ENCODE results near the gene DSPP. TPM values are rescaled to one million over a fixed set of nuclear protein-coding genes. Genes with fewer than 3 reads are reported as not detected.

Gene DSPP
- total RNA-seq, 1 donor from 2014 or later, result not detected

DNA sequence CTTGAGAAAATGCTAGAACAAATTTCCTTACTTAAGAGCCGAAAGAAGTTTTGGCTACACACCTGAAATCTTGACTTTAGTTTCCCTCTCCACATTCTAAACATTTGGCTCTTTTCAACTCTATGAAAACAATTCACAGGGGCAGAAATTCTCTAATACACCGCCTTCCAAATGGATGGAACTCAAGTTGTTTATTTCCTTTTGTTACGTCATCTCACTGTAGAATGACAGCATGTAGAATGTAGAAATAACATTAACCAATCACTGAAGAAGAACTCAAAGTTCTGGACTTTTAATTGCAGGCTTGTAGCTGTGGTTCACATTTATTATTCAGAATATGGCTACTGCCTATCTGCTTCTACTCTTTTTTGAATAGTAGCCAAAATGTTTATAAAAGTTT is 43.6 kb downstream of the DSPP start:
- Histone ChIP-seq H3K4me3 (no peak overlapping the region), H3K27me3 (no peaks in the 10 kb centered on the region), H3K36me3 (no peaks in the 10 kb centered on the region), H3K27ac (no peak overlapping the region), H3K9me3 (no peaks in the 10 kb centered on the region), H3K4me1 (no peaks in the 10 kb centered on the region)
- DNase-seq (no peak), ATAC-seq (no peak)
- intact Hi-C loops (cut with DNase I), result no loop called here
- TF ChIP-seq, protein P1, sequence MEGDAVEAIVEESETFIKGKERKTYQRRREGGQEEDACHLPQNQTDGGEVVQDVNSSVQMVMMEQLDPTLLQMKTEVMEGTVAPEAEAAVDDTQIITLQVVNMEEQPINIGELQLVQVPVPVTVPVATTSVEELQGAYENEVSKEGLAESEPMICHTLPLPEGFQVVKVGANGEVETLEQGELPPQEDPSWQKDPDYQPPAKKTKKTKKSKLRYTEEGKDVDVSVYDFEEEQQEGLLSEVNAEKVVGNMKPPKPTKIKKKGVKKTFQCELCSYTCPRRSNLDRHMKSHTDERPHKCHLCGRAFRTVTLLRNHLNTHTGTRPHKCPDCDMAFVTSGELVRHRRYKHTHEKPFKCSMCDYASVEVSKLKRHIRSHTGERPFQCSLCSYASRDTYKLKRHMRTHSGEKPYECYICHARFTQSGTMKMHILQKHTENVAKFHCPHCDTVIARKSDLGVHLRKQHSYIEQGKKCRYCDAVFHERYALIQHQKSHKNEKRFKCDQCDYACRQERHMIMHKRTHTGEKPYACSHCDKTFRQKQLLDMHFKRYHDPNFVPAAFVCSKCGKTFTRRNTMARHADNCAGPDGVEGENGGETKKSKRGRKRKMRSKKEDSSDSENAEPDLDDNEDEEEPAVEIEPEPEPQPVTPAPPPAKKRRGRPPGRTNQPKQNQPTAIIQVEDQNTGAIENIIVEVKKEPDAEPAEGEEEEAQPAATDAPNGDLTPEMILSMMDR (IDR thresholded peaks at IDR 0.05), result no peak

GRCh38 chr4:87654487-87655044 is 46.2 kb downstream of the DSPP start:
- intact Hi-C loops (cut with DNase I), result no loop called here

DNA sequence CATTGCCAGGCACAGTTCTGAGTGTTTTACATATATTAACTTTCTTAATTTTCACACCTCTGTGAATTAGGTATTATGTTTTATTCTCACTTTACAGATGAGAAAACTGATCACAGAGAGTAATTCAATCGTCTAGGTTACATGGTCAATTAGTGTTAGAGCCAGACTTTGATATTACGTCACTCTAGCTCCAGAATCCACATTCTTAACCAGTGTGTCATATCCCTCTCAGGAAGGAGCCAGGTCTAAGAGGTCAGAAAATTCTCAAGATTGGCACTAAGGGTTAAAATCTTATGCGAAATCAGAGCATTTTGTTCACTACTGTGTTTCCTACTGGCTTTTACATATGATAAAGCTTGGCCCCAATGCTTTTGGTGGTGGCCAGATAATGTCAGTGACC is 49.2 kb downstream of the DSPP start:
- intact Hi-C loops (cut with DNase I), result no loop called here
- no peaks in the 10 kb centered on the region for H3K9me3 ChIP-seq
- H3K27ac ChIP-seq, result no peak overlapping the region
- no peaks in the 10 kb centered on the region for H3K4me1 ChIP-seq
- DNase-seq (no peak), ATAC-seq (no peak)
- H3K27me3 ChIP-seq, result no peaks in the 10 kb centered on the region
- TF ChIP-seq, protein P1 (IDR thresholded peaks at IDR 0.05), result no peak
- no peak overlapping the region for H3K4me3 ChIP-seq
- no peaks in the 10 kb centered on the region for H3K36me3 ChIP-seq

More at GRCh38 chr4:87654487-87655044, 46.2 kb downstream of the DSPP start:
- no peaks in the 10 kb centered on the region for H3K9me3 ChIP-seq
- DNase-seq, result no peak
- H3K4me1 ChIP-seq, result no peaks in the 10 kb centered on the region
- no peaks in the 10 kb centered on the region for H3K27me3 ChIP-seq
- H3K27ac ChIP-seq, result no peak overlapping the region
- no peak for ATAC-seq
- H3K4me3 ChIP-seq, result no peak overlapping the region
- no peaks in the 10 kb centered on the region for H3K36me3 ChIP-seq
- TF ChIP-seq, protein P1 (IDR thresholded peaks at IDR 0.05), result no peak

- TF ChIP-seq, protein P1 (IDR thresholded peaks at IDR 0.05), result no peak
- Histone ChIP-seq H3K27ac (no peak overlapping the region), H3K4me1 (no peaks in the 10 kb centered on the region), H3K9me3 (no peaks in the 10 kb centered on the region), H3K27me3 (no peaks in the 10 kb centered on the region), H3K4me3 (no peak overlapping the region), H3K36me3 (no peaks in the 10 kb centered on the region)
- ATAC-seq (no peak), DNase-seq (no peak)
- intact Hi-C loops (cut with DNase I), result no loop called here
These were observed 51.1 kb downstream of the DSPP start for GRCh38 chr4:87659247-87659931.

- no peak for DNase-seq
- no peaks in the 10 kb centered on the region for H3K4me1 ChIP-seq
- intact Hi-C loops (cut with DNase I), result no loop called here
- H3K27me3 ChIP-seq, result no peaks in the 10 kb centered on the region
- H3K4me3 ChIP-seq, result no peak overlapping the region
- H3K36me3 ChIP-seq, result no peaks in the 10 kb centered on the region
- TF ChIP-seq, protein P1 (IDR thresholded peaks at IDR 0.05), result no peak
- no peak overlapping the region for H3K27ac ChIP-seq
- ATAC-seq, result no peak
- no peaks in the 10 kb centered on the region for H3K9me3 ChIP-seq
These were observed 54.5 kb downstream of the DSPP start for GRCh38 chr4:87662871-87663270.

Other genes starting within 250 kb of the DSPP start
- 95.6 TPM for gene HSD17B11, start 217.3 kb upstream of the DSPP start, total RNA-seq
- 43.9 TPM for gene NUDT9, start 186.0 kb upstream of the DSPP start, total RNA-seq
- 369 TPM for gene SPARCL1, start 79.2 kb upstream of the DSPP start, total RNA-seq
- gene DMP1, start 41.8 kb downstream of the DSPP start, total RNA-seq, result not detected
- gene IBSP, start 191.0 kb downstream of the DSPP start, total RNA-seq, result not detected
- not detected for gene MEPE, start 224.4 kb downstream of the DSPP start, total RNA-seq

All from upper lobe of right lung (tissue), 1 donor.